HL-60 (cell line): Measurements from ENCODE around the gene FAM25C.
"Not testable (repeated sequence)": the region's sequence is repeated elsewhere in the genome, so short reads cannot be mapped to it uniquely, and the experiment has no call there.

Source experiments
- SPI1 ChIP-seq: IDR thresholded peaks from 2 replicates; pipeline ENCODE4 v1.6.1; 2012; ENCODE audit warnings: low read depth, mild to moderate bottlenecking, borderline replicate concordance
- TF ChIP-seq, protein P1 (sequence below): IDR thresholded peaks from one replicate; pipeline ENCODE4 v1.5.1; 2011; ENCODE audit warnings: low read length, control low read depth, inconsistent platforms; ENCODE audit not compliant: insufficient read depth
- TF ChIP-seq, protein P2 (sequence below): IDR thresholded peaks from 2 replicates; pipeline ENCODE4 v1.6.1; 2012; ENCODE audit warnings: low read depth; ENCODE audit not compliant: insufficient replicate concordance

DNA sequence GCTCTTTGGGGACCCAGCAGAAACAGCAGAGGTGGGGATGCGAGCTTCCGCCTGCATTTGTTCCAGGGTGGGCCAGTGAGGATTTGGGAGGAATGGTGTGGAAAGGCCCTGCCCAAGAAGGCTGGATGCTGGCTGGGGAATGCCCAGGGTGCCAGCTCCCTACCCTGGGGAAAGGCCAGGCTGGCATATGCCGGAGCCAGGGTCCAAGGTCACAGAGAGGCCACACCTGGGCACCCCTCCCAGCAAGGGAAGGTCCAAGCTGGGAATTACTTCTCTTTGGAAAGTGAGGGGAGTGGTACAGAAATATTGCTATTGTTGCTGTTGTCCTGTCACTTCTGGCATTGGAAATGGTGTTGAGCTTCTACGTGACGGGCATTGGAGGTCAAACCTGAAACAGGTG lies 28.0 kb downstream of the FAM25C start:
- TF ChIP-seq, protein P1, sequence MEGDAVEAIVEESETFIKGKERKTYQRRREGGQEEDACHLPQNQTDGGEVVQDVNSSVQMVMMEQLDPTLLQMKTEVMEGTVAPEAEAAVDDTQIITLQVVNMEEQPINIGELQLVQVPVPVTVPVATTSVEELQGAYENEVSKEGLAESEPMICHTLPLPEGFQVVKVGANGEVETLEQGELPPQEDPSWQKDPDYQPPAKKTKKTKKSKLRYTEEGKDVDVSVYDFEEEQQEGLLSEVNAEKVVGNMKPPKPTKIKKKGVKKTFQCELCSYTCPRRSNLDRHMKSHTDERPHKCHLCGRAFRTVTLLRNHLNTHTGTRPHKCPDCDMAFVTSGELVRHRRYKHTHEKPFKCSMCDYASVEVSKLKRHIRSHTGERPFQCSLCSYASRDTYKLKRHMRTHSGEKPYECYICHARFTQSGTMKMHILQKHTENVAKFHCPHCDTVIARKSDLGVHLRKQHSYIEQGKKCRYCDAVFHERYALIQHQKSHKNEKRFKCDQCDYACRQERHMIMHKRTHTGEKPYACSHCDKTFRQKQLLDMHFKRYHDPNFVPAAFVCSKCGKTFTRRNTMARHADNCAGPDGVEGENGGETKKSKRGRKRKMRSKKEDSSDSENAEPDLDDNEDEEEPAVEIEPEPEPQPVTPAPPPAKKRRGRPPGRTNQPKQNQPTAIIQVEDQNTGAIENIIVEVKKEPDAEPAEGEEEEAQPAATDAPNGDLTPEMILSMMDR = not testable (repeated sequence)
- TF ChIP-seq, protein P2, sequence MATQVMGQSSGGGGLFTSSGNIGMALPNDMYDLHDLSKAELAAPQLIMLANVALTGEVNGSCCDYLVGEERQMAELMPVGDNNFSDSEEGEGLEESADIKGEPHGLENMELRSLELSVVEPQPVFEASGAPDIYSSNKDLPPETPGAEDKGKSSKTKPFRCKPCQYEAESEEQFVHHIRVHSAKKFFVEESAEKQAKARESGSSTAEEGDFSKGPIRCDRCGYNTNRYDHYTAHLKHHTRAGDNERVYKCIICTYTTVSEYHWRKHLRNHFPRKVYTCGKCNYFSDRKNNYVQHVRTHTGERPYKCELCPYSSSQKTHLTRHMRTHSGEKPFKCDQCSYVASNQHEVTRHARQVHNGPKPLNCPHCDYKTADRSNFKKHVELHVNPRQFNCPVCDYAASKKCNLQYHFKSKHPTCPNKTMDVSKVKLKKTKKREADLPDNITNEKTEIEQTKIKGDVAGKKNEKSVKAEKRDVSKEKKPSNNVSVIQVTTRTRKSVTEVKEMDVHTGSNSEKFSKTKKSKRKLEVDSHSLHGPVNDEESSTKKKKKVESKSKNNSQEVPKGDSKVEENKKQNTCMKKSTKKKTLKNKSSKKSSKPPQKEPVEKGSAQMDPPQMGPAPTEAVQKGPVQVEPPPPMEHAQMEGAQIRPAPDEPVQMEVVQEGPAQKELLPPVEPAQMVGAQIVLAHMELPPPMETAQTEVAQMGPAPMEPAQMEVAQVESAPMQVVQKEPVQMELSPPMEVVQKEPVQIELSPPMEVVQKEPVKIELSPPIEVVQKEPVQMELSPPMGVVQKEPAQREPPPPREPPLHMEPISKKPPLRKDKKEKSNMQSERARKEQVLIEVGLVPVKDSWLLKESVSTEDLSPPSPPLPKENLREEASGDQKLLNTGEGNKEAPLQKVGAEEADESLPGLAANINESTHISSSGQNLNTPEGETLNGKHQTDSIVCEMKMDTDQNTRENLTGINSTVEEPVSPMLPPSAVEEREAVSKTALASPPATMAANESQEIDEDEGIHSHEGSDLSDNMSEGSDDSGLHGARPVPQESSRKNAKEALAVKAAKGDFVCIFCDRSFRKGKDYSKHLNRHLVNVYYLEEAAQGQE = not testable (repeated sequence)
- TF ChIP-seq SPI1 = not testable (repeated sequence)
